Mammary epithelial cell (primary cell): ENCODE data around the gene ADAM33.

Experiments
- EZH2 ChIP-seq: IDR thresholded peaks from 2 replicates; pipeline ENCODE4 v1.6.1; 2012; ENCODE audit warnings: low read length, inconsistent platforms, borderline replicate concordance
- TF ChIP-seq, protein P1 (sequence below), 2 donors: IDR thresholded peaks in 1 of 2; conservative IDR thresholded peaks in 1 of 2; 2 replicates each; pipeline ENCODE4 v1.5.1; 2011 to 2012; ENCODE audit warnings: inconsistent platforms in 2 of 2, low read length in 2 of 2, mild to moderate bottlenecking in 2 of 2, control low read depth in 1 of 2, low read depth in 1 of 2; ENCODE audit not compliant: insufficient read depth in 1 of 2; ENCODE audit errors: extremely low read depth in 1 of 2

DNA sequence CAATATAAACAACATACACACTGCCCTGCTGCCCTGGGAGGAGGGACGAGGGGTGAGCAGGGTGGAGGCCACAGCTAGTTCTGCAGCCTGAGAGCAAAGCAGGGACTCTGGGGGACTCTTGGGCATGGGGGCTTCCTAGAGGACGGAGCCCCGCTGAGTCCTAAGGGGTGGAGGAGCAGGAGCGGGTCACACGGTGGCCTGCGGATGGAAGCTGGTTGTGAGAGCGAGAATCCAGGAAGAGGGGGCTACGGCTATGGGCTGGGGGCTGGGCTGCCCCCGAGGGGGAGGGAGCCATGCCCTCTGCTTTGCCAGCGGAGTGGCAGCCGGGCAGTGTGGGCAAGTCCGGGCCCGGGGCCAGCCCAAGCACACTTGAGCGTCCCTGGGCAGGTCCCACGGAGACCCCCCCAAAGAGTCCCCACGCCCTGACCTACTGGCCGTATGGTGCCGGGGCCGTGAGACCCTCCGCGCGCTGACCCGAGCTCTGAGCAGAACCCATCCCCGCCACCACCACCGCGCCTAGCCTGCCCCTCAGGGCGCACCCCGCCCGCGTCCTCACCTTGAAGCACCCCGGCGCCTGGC is 369 bp downstream of the ADAM33 start:
- TF ChIP-seq, protein P1, sequence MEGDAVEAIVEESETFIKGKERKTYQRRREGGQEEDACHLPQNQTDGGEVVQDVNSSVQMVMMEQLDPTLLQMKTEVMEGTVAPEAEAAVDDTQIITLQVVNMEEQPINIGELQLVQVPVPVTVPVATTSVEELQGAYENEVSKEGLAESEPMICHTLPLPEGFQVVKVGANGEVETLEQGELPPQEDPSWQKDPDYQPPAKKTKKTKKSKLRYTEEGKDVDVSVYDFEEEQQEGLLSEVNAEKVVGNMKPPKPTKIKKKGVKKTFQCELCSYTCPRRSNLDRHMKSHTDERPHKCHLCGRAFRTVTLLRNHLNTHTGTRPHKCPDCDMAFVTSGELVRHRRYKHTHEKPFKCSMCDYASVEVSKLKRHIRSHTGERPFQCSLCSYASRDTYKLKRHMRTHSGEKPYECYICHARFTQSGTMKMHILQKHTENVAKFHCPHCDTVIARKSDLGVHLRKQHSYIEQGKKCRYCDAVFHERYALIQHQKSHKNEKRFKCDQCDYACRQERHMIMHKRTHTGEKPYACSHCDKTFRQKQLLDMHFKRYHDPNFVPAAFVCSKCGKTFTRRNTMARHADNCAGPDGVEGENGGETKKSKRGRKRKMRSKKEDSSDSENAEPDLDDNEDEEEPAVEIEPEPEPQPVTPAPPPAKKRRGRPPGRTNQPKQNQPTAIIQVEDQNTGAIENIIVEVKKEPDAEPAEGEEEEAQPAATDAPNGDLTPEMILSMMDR (conservative IDR thresholded peaks at IDR 0.05 in 1 of 2, IDR thresholded peaks at IDR 0.05 in 1 of 2; ENCODE audit: extremely low read depth in 1 of 2, insufficient read depth in 1 of 2, low read depth in 1 of 2, low read length in 2 of 2), result no peak
- peak; percentile 37 for TF ChIP-seq EZH2
